Measurements from ENCODE around the gene NR1H4. TPM values are rescaled to one million over a fixed set of nuclear protein-coding genes. Genes with fewer than 3 reads are reported as not detected.
A peak's percentile ranks its signal among the peaks of the same experiment; 100 is the strongest.
"Not testable (repeated sequence)": the region's sequence is repeated elsewhere in the genome, so short reads cannot be mapped to it uniquely, and the experiment has no call there.

NR1H4 gene
- total RNA-seq, 1 experiment from 2014 or later: 0.20 TPM

DNA sequence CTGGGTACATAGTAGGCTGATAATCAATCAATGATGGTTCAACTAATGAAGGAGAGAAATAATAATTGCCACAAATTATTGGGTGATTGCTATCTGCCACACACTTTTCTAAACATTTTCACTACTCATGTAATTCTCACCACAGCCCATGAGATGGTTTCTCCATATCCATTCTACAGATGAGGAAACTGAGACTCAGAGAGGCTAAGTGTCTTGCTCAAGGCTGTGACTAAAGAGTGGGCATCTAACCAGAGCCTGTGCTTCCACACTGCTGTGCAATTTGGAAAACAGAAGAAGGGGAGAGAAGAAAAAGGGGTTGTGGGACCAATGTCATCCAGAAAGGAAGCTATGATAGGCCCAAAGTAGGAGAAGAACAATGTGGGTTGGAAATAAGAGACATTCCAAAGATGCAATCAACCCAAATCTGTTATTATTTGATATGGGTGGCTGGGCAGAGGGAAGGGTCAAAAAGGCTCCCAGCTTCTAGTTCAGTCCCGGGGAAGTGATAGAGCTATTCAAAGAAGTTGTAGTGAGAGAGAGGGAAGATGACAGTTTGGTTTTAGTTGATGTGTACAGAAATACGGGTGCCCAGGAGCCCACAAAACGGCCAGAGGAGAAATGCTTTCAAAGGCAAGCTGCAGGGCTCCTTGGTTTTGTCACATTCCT, 483 bp upstream of the NR1H4 start:
- no peak for DNase-seq (ENCODE audit: low read depth)

DNA sequence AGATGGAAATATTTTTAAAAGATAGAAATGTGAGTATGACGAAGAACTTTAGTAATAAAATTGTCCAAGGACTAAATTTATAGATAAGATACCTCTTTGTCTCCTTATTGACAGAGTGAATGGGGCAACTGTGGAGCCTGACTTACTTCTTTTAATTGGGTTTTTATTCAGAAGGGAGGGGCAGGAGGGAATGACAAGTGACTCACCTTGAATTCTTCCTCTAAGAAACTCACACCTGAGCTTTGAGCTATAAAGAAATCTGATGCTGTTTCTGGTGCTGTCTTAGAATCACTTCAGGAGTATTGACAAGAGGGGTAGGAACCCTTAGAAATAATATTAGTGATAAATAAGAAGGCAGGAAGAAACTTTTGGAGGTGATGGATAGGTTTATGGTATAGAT, 951 bp downstream of the NR1H4 start:
- no peak for DNase-seq (ENCODE audit: low read depth)

DNA sequence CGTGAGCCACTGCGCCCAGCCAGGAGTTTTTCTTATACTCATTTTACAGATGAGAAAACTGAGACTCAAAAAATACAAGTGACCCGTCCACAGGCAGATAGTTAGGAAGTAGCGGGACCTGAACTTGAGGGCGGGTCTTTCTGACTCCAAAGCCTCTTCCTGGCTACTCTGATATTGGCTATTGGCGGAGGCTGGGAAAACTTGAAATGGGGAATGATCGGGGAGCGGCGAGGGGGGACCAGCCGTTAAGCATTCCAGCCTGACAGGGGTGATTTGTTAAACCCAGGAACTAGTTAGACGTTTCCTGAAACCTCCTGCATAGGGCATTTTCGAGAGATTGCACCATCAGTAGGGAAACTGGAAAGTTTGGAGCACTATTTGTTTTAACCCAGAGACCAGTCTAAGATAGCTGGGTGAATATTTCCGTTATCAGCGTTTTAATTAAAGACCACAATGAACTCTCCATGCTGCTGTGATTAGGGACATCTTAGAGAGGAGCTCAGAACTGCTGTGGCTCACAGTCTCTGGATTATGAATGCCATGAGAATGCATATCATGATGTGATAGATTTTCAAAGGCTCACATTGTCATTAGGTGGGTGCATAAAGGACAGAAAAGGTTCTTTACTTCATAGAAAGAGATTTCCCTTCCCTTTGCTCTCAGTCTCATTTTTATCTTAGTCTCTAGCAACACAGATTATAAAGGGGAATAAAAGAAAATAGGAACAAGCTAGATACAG, 2.5 kb downstream of the NR1H4 start:
- no peak for DNase-seq (ENCODE audit: low read depth)

DNA sequence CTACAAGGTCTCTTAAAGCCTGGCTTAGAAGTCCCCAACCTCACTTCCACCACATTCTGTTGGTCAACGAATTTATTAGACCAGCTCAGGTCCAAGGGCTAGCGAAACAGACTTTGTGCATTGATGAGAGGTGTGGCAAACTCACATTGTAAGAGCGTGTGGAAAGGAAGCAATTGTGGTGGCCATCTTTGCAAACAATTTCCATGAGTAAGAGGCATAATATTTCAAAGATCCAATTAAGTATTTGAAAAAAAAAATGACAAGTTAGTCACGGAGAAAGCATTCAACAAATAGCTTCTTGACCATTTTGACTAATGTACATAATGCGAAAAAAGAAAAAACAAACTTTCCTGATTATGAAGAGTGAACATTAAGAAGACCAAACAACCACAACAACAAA, 7.4 kb downstream of the NR1H4 start:
- DNase-seq (ENCODE audit: low read depth): peak; percentile 50

DNA sequence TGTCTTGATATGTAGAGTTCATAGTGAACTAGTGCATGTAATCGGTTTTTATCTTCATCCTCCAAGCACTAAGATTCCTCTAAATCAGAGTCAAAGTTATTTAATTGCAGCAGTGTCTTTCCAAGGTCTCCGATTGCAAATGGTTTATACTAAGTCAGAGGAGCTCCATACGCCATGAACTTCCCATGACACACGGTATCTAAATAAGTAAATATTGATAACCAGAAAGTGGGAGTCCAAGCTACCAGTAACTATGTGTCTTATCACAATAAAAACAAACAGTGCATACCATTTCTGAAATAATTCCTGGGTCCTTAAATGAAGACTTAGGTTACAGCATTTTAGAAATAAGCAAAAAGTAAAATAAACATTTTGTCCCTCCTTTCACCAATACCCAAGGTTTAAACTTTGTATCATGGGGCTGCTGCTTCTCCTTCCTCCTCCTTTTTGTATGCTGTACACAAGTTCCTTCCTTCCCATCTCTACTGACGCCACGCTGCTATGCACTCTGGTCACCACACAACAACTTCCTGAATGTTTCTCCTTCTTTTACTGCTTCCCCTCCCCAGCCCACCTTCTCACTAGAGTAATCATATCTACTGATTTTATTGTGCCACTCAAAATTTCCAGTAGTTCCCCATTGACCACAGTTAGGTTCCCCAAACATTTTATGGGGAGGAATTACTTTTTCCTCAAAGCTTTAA, 10.7 kb downstream of the NR1H4 start:
- peak; percentile 23 for DNase-seq (ENCODE audit: low read depth)

DNA sequence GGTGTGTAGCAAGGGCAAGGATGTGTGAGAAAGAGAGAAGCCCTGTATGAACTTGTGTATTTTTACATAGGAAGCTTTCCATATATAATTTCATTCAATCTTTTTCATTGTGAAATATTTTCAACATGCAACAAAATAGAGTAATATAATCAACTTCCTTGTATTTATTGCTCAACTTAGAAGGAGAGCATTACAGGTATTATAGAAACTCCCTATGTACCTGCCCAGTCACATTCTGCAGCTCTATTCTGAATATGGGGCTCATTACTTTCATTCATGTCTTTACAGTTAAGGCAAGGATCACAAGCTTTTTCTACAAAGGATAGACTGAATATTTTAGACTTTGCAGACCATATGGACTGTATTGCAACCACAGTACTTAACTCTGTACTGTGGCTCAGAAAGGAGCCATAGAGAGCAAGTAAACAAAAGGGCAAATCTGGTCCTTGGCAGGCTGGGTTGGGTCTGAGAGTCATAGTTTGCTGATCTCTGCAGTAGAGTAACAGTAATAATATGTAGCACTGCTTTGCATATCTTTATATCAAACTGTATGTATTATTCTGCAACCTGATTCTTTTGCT, 11.3 kb downstream of the NR1H4 start:
- DNase-seq (ENCODE audit: low read depth): no peak

DNA sequence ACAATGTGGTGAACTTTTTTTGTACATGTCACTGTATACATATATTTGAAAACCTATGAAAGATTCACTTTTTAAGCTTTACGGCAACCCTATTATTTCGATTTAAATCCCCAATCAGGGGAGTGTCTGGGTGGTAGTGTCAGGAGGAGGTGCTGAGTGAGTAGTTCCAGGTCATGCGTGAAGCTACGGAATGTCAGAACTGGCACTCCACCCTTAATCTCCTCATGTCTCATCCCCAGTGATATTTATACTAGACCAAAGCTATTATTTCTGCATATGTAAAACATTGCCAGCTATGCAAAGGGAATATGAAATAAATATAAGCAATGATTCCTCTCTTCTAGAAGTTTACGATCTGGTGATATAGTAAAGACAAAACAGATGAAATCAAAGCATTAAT, 12.3 kb downstream of the NR1H4 start:
- DNase-seq (ENCODE audit: low read depth): no peak

DNA sequence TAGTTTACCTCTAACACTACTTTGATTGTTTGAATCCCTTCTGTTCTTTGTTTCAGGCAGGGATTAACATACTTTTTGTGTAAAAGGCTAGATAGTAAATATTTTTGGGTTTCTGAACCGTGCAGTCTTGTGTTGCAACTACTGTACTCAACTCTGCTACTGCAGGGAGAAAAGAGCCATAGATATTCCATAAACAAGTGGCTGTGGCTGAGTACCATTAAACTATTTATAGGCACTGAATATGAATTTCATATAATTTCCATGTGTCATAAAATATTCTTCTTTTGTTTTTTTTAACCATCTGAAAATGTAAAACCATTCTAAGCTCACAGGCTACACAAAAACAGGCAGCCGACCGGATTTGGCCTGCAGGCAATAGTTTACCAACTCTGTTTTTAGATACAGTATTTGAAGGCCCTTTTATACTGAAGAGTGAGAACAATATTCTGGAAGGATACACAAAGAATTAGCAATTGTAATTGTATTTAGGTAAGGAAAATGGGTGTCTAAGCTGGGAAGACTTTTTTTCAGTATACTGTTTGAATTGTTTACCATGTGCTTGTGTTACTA, 15.7 kb downstream of the NR1H4 start:
- DNase-seq (ENCODE audit: low read depth): no peak

DNA sequence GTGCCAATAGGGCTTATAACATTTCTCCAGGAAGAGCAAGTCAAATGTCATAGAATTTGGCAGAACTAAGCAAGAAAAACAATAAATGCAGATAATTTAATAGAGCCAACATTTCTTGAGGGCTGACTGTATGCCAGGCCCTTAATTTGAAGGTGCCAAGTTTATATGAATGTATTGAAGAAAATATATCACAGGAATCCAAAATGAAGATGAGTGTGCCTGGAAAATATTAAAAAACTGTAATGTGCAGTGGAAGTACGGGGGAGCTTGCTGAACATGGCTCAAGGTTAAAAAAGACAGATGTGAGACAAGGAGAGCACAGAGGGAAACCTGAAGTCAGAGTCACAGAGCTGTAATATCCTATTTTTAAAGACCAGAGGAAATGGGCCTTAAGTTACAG, 16.4 kb downstream of the NR1H4 start:
- no peak for DNase-seq (ENCODE audit: low read depth)

DNA sequence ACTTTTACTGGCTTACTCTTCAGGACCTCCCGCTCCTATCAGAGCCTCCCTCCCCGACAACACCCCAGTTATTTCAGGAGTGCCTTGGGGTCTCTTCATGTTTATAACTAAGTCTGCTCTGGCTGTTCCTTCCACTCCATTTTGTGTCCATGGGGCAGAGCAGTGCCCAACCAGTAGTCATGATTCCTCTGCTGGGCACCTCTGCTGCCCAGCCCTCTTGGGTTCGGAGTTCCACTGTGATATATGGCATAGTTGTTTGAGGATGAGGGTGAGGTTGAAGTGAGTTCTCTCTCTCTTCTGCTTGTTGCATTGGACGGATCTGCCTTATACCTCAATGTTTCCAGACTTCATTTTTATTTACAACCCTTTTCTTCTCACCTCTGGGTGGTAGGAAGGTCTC, 17.4 kb downstream of the NR1H4 start:
- DNase-seq (ENCODE audit: low read depth): no peak

DNA sequence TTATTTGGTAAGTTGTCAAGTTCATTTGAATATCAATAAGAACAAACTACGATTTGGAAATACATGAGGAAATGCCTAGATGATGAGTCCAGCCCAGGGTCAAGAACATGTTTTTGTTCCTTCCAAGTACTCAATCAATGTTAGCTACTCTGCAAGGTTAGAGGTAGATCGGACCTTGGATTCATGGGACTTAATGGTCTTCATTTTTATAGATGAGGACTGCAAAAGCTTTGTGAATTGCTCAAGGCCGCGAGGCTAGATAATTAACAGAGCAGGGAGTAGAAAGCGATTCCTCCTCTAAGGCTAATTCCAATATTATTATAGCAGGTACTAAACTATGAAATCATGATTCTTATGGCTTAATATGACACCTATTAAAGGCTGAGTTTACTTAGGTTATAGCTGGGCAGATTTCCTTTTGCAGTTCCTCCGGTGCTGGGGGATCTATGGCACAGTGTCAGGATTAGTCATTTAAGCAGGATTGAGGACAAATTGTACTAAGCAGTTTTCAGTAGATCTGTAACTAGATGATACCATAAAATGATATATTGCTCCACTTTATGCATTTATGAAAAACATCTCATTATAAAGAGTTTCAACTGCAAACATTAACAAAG, 19.8 kb downstream of the NR1H4 start:
- no peak for DNase-seq (ENCODE audit: low read depth)

DNA sequence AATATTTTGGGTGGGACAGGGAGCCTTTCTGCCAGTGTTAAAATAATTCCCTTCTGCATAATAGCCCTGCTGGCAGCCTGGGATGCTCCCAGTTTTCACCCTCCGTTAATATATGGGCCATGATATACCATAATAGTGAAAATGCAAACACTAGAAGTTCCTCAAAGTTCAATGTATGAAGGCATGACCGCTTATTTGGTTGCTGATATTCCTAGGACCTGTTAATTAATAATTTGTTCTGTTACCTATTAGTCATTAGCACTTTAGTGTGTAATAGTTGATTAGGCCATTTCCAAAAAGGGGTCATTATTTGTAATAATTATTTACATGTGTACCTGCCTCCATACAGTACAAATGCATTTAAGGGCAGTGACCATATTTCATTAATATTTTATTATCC, 20.4 kb downstream of the NR1H4 start:
- no peak for DNase-seq (ENCODE audit: low read depth)

DNA sequence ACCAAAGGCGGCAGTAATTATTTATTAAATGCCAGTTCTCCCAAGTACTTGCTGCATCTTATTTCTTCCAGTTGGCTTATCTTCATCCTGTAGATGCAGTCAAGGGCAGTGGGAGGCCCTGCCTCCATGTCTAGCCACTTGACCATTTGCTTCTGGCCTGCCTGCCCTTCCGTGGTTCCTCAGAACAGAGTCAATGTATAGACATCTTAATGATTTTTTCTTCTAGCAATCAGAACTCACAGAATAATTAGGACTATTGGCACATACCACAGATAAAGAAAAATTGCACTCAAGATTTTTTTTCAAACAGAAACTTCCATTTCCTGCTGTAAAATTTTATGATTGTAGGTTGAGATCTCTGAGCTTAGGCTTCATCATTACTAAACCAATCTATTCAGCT, 20.9 kb downstream of the NR1H4 start:
- DNase-seq (ENCODE audit: low read depth): no peak

DNA sequence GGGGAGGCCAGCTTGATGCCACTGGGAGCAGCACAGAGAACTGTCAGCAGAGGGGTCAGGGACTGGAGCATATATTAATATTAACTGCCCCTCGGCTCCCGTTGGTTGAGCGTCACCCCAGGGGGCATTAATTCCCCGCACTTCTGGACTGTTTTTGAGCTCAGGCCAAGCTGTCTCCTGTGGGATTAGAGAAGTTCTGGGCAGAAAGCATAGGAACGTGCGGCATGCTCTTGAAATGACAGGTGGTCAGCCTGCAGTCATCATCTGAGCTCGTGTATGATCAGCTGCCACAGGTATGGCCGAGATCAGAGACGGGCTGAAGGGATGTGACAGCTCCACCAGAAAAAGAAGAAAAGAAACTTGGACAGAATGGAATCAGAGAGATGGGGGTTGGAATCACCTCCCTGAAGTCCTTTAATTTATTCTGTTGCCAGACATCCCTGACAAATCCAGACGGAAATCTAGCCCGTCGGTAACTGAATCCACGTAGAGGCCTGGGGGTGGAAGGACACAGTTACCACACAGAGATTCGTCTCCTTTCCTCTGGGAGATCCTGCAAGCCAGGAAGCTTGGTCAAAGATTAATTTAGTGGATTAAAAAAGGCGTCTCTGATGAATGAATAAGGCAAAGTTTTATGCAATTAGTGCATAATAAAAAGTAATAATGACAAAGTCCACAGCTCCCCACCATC, 23.6 kb downstream of the NR1H4 start:
- DNase-seq (ENCODE audit: low read depth): no peak

DNA sequence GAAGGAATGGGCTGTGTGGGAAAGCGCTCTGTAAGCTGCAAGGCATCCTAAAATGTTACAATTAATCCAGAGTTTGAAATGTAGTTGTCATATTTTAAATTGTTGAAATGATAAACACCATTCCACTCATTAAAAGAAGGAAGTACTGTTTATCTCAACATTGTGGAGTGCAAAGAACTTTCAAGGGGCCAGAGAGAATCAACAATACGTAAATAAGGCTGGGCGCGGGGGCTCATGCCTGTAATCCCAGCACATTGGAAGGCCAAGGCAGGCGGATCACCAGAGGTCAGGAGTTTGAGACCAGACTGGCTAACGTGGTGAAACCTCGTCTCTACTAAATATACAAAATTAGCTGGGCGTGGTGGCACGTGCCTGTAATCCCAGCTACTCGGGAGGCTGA, 24.5 kb downstream of the NR1H4 start:
- no peak for DNase-seq (ENCODE audit: low read depth)

DNA sequence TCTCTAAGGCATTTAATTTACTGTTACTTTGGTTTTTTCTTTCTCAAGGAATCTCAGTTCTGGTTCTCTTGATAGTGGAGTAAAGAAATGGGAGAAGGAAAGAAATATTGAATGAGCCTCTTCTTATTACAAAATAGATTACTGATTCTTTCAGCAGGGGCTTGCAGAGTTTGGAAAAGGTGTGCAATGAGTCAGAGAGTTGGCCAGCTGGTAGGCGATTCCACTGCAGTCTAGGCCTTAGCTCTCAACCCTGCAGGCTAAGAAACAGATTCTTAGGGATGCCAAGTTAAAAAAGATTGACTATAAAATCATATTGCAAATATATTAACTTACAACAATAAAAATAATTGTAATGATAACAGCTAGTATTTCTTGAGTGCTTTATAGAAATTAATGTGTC, 25.8 kb downstream of the NR1H4 start:
- DNase-seq (ENCODE audit: low read depth): no peak

DNA sequence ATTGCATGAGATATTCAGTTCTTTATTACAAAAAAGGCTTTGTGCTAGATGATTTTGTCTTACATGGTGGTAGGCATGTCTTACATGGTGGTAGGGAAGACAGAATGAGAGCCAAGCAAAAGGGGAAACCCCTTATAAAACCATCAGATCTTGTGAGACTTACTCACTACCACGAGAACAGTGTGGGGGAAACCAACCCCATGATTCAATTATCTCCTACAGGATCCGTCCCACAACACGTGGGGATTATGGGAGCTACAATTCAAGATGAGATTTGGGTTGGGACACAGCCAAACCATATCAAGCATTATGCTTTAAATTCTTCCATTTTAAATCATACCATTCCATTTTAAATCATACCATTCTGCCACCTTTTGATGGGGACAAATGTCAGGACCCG, 29.1 kb downstream of the NR1H4 start:
- DNase-seq (ENCODE audit: low read depth): not testable (repeated sequence)

DNA sequence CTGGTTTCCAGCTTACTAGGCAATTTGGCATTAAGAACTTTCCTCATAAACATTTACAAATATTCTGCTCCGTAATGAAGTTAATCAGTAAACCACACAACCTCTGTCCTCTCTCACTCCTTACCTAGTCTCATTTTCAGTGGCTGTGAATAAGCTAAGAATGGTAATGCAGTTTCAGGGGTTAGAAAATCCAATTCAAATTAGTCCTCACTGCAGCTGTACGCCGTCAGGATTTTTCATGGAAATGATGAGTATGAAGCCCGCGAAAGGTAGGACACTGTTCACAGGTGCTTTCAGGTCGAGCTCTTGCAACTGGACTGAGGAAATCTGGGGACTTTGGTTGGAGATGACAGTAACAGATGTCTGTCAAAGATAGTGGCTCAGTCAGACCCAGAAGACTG, 29.6 kb downstream of the NR1H4 start:
- DNase-seq (ENCODE audit: low read depth): no peak

DNA sequence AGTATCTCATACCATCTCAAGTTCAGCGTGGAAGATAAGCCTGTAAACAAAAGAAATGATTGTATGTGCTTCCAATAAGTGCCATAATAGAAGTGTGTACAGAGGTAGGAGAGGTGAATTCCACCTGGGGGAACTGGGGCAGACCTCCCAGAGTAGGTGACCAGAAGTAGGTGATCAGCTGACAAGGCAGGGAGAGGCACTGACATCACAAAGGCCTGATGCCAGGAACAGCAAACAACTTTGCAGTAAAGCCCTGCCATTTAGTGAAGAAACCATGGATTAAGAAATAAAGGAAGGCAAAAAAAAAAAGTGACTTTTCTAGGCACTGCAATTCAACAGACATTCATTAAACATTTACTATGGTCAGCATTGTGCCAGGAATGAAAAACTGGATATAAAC, 31.1 kb downstream of the NR1H4 start:
- no peak for DNase-seq (ENCODE audit: low read depth)

DNA sequence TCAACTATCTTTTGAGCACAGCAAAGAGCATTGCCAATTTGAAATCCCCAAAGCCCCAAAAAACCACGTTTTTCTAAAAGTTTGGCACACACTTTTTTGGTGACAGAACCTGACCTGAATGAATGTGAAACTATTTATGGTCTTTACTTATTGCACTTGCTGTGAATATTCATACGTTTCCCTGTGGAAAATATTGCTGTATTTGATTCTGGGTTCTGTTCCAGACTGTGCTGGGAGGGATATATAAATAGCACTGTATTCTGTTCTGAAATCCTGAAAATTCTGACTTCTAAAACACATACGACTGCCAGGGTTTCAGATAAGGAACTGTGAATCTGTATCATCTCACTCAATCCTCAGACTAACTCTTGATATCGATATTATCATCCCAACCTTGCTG, 35.1 kb downstream of the NR1H4 start:
- DNase-seq (ENCODE audit: low read depth): no peak

DNA sequence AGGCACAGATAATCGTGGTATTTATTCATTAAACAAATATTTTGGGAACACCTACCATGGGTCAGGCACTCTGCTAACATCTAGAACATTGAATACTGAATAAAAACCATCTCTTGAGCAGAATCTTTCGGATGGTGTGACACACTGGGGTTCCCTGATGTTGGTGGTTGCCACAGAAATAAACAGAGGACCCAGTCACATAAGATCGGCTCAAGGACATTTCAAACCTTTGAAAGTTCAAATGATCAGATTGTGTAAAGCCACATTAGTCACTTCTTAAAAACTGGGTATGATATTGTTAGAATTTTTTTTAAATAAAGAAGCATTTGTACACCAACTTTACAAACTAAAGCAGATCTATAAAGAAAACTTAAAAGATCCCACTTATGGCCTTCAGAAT, 39.0 kb downstream of the NR1H4 start:
- no peak for DNase-seq (ENCODE audit: low read depth)
